ENCODE data around the gene KHDC1. TPM values are rescaled to one million over a fixed set of nuclear protein-coding genes. Genes with fewer than 3 reads are reported as not detected.

KHDC1 gene
- total RNA-seq, 4 donors from 2014 or later, result 0.57 to 9.1 (median 1.3) TPM; not detected in 1

DNA sequence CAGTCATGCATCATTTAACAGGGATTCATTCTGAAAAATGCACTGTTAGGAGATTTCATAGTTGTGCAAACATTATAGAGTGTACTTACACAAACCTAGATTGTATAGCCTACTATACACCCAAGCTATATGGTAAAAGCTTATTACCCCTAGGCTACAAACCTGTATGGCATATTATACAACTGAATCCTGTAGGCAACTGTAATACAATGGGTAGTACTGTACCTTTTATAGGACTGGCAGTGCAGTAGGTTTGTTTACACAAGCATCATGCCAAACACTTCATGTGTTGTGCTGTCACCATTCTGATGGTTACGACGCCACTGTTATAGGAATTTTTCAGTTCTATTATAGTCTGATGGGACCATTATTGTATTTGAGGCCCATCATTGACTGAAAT lies 39.3 kb upstream of the KHDC1 start:
- Histone ChIP-seq H3K27ac (no peak overlapping the region), H3K4me3 (no peak overlapping the region), H3K36me3 (no peaks in the 10 kb centered on the region), H3K27me3 (no peaks in the 10 kb centered on the region), H3K4me1 (no peaks in the 10 kb centered on the region), H3K9me3 (no peaks in the 10 kb centered on the region)
- no peak for DNase-seq
- TF ChIP-seq, protein P1, sequence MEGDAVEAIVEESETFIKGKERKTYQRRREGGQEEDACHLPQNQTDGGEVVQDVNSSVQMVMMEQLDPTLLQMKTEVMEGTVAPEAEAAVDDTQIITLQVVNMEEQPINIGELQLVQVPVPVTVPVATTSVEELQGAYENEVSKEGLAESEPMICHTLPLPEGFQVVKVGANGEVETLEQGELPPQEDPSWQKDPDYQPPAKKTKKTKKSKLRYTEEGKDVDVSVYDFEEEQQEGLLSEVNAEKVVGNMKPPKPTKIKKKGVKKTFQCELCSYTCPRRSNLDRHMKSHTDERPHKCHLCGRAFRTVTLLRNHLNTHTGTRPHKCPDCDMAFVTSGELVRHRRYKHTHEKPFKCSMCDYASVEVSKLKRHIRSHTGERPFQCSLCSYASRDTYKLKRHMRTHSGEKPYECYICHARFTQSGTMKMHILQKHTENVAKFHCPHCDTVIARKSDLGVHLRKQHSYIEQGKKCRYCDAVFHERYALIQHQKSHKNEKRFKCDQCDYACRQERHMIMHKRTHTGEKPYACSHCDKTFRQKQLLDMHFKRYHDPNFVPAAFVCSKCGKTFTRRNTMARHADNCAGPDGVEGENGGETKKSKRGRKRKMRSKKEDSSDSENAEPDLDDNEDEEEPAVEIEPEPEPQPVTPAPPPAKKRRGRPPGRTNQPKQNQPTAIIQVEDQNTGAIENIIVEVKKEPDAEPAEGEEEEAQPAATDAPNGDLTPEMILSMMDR (IDR thresholded peaks at IDR 0.05), result no peak
- TF ChIP-seq POLR2A (IDR thresholded peaks at IDR 0.05), result no peak

- no peak for TF ChIP-seq POLR2A (IDR thresholded peaks at IDR 0.05)
- TF ChIP-seq, protein P1 (IDR thresholded peaks at IDR 0.05), result no peak
- no peaks in the 10 kb centered on the region for H3K9me3 ChIP-seq
- H3K4me1 ChIP-seq, result no peaks in the 10 kb centered on the region
- no peaks in the 10 kb centered on the region for H3K27me3 ChIP-seq
- DNase-seq, result no peak
- H3K4me3 ChIP-seq, result peak overlapping the region in 3 of 4 donors; percentile 6 to 43 (median 28)
- H3K36me3 ChIP-seq, result no peaks in the 10 kb centered on the region
- H3K27ac ChIP-seq, result no peak overlapping the region
These were observed 36.4 kb upstream of the KHDC1 start for GRCh38 chr6:73299151-73299971.

DNA sequence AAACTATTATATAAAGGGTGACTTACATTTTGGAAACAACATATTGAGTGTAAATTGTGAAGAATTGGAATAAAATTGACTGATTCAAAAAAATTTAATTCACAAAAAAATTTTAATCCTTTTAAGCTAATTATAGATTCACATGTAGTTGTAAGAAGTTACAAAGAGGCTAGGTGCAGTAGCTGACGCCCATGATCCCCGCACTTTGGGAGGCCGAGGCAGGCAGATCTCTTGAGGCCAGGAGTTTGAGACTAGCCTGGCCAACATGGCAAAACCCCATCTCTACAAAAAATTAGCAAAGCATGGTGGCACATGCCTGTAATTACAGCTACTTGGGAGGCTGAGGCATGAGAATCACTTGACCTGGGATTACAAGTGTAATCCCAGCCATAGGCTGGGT lies 30.3 kb upstream of the KHDC1 start:
- Histone ChIP-seq H3K27me3 (no peaks in the 10 kb centered on the region), H3K9me3 (no peaks in the 10 kb centered on the region), H3K36me3 (no peaks in the 10 kb centered on the region), H3K4me1 (no peaks in the 10 kb centered on the region), H3K27ac (no peak overlapping the region), H3K4me3 (no peak overlapping the region)
- DNase-seq, result no peak
- TF ChIP-seq, protein P1 (IDR thresholded peaks at IDR 0.05), result no peak
- TF ChIP-seq POLR2A (IDR thresholded peaks at IDR 0.05), result no peak

DNA sequence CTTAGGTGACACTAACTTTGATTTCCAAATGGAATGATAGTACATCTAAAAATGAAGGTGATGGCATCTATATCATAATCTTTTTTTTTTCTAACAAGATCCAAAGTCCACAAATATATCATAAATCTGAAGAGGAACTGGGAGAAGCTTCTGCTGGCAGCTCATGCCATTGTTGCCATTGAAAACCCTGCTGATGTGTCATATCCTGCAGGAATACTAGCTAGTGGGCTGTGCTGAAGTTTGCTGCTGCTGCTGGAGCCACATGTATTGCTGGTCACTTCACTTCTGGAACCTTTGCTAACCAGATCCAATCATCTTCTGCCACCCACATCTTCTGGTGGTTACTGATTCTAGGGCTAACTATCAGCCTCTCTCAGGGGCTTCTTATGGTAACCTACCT lies 27.4 kb upstream of the KHDC1 start:
- no peak for DNase-seq
- H3K27ac ChIP-seq, result no peak overlapping the region
- no peak for TF ChIP-seq POLR2A (IDR thresholded peaks at IDR 0.05)
- TF ChIP-seq, protein P1 (IDR thresholded peaks at IDR 0.05), result no peak

GRCh38 chr6:73286752-73287151 lies 23.8 kb upstream of the KHDC1 start:
- no peak overlapping the region for H3K27ac ChIP-seq
- no peaks in the 10 kb centered on the region for H3K4me1 ChIP-seq
- DNase-seq, result no peak
- H3K27me3 ChIP-seq, result no peaks in the 10 kb centered on the region
- no peaks in the 10 kb centered on the region for H3K9me3 ChIP-seq
- no peaks in the 10 kb centered on the region for H3K36me3 ChIP-seq
- TF ChIP-seq POLR2A (IDR thresholded peaks at IDR 0.05), result no peak
- TF ChIP-seq, protein P1 (IDR thresholded peaks at IDR 0.05), result no peak
- H3K4me3 ChIP-seq, result no peak overlapping the region

More for the DNA sequence above, 27.4 kb upstream of the KHDC1 start:
- H3K27me3 ChIP-seq, result no peaks in the 10 kb centered on the region
- no peaks in the 10 kb centered on the region for H3K9me3 ChIP-seq
- H3K4me3 ChIP-seq, result no peak overlapping the region
- H3K4me1 ChIP-seq, result no peaks in the 10 kb centered on the region
- H3K36me3 ChIP-seq, result no peaks in the 10 kb centered on the region

Measured in Peyer's patch (tissue), 4 donors.